Left renal cortex interstitium (tissue), 4 donors: ENCODE results near the gene ACLY. TPM values are rescaled to one million over a fixed set of nuclear protein-coding genes. Genes with fewer than 3 reads are reported as not detected.

ENCODE experiments used
- DNase-seq, 4 donors: peaks; one replicate each; pipeline ENCODE4 v3.0.0-alpha.2; 2013; ENCODE audit warnings: low read depth in 4 of 4, low spot score in 2 of 4, missing footprints in 1 of 4
- polyA plus RNA-seq, 4 donors: library from polyadenylated mRNA; unstranded; fragments of 120-200 nt; gene quantifications; one replicate each; pipeline ENCODE4 v1.2.1, GENCODE V29; 2013; ENCODE audit not compliant: insufficient read length in 4 of 4

Gene ACLY
- 10 to 100 TPM; 84.7 to 90.6 (median 86.7) TPM for polyA plus RNA-seq

- peak; percentile 81 to 95 (median 91) for DNase-seq
These were observed at the start of gene ACLY for GRCh38 chr17:41918314-41919164. Gene ACLY, minus strand, starts transcription at chr17:41918951. Its CDS starts 5,078 bp downstream, at chr17:41913873.

GRCh38 chr17:41967921-41968578 lies 49.3 kb upstream of the ACLY start:
- no peak for DNase-seq

GRCh38 chr17:41967141-41967920 lies 48.6 kb upstream of the ACLY start:
- DNase-seq = no peak

GRCh38 chr17:41966463-41967140 lies 47.9 kb upstream of the ACLY start, which contains the start of gene CNP:
Gene CNP, plus strand, starts transcription at chr17:41966795. Its CDS starts 90 bp downstream, at chr17:41966885.
- peak; percentile 53 to 82 (median 76) for DNase-seq

GRCh38 chr17:41965694-41966462 lies 47.1 kb upstream of the ACLY start:
- DNase-seq = peak in 1 of 4 donors; percentile 51

GRCh38 chr17:41962768-41963434 lies 44.1 kb upstream of the ACLY start:
- DNase-seq = peak in 1 of 4 donors; percentile 54

GRCh38 chr17:41962111-41962510 lies 43.4 kb upstream of the ACLY start:
- no peak for DNase-seq

GRCh38 chr17:41959336-41960095 lies 40.8 kb upstream of the ACLY start:
- no peak for DNase-seq

GRCh38 chr17:41959030-41959335 lies 40.2 kb upstream of the ACLY start:
- DNase-seq = no peak

- no peak for DNase-seq
These were observed 39.2 kb upstream of the ACLY start for GRCh38 chr17:41957869-41958439.

GRCh38 chr17:41957031-41957868 lies 38.5 kb upstream of the ACLY start:
- no peak for DNase-seq

- no peak for DNase-seq
These were observed 37.8 kb upstream of the ACLY start for GRCh38 chr17:41956522-41956921.

- no peak for DNase-seq
These were observed 30.2 kb upstream of the ACLY start for GRCh38 chr17:41948762-41949460.

- DNase-seq = no peak
These were observed 26.2 kb upstream of the ACLY start for GRCh38 chr17:41944943-41945342.

- no peak for DNase-seq
These were observed 24.7 kb upstream of the ACLY start for GRCh38 chr17:41943492-41943891.

GRCh38 chr17:41942626-41943373 lies 24.0 kb upstream of the ACLY start:
- DNase-seq = no peak
